ENCODE data around the gene PPCDC.

Gene PPCDC

DNA sequence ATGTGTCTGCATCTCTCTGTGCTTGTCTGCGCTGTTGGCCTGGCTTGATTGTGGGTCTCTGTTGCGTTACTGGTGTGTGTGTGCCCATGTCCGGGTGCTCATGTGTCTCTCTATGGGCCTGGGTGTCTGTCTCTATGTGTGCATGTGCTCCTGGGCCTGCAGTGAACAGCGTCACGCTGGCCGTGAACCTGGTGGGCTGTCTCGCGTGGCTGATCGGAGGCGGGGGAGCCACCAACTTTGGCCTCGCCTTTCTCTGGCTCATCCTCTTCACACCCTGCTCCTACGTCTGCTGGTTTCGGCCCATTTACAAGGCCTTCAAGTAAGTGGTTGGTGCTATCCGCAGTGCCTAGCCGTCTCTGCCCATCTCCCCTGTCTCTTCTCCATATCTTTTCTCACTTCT is 7.0 kb upstream of the PPCDC start:
- DNase-seq (ENCODE audit: low read depth) = no peak

DNA sequence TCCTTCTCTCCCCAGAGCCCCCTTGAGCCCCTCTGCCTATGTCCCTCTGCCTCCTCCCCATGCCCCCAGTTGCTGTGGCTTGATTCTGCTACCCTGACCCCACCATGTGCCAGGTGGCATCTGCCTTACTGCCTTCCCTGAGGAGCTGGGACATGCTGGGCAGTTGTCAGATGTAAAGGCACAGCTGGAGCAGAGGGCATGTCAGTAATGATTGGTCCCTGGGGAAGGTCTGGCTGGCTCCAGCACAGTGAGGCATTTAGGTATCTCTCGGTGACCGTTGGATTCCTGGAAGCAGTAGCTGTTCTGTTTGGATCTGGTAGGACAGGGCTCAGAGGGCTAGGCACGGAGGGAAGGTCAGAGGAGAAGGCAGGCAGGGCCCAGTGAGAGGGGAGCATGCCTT is 3.5 kb upstream of the PPCDC start:
- DNase-seq (ENCODE audit: low read depth) = no peak

DNA sequence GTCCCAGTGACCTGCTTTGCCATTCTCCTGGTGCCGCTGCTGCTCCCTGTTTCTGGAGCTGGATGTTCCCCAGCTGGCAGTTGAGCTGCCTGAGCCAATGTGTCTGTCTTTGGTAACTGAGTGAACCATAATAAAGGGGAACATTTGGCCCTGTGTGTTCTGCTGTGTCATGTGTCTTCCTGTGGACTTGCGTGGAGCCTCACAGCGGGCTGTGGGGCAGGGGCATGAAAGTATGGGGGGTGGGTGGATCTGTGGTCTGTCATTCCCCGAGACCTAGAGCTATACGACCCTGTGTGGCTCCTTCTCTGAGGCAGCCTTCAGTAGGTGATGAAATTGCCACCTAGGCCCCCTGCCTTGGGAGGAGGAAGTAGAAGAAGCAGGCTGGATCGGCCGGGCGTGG is 2.0 kb upstream of the PPCDC start:
- DNase-seq (ENCODE audit: low read depth) = no peak

DNA sequence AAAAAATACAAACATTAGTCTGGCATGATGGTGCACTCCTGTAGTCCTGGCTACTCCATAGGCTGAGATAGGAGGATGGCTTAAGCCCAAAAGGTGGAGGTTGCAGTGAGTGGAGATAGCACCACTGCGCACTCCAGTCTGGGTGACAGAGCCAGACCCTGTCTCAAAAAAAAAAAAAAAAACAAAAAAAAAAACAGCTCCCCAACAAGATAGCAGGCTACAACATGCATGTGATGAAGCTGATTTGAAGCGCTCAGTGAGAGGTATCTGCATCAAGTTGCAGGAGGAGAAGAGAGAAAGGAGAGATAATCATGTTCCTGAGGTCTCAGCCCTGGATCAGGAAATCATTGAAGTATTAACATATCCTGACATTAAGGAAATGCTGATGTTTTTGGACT is 608 bp upstream of the PPCDC start:
- no peak for DNase-seq (ENCODE audit: low read depth)

DNA sequence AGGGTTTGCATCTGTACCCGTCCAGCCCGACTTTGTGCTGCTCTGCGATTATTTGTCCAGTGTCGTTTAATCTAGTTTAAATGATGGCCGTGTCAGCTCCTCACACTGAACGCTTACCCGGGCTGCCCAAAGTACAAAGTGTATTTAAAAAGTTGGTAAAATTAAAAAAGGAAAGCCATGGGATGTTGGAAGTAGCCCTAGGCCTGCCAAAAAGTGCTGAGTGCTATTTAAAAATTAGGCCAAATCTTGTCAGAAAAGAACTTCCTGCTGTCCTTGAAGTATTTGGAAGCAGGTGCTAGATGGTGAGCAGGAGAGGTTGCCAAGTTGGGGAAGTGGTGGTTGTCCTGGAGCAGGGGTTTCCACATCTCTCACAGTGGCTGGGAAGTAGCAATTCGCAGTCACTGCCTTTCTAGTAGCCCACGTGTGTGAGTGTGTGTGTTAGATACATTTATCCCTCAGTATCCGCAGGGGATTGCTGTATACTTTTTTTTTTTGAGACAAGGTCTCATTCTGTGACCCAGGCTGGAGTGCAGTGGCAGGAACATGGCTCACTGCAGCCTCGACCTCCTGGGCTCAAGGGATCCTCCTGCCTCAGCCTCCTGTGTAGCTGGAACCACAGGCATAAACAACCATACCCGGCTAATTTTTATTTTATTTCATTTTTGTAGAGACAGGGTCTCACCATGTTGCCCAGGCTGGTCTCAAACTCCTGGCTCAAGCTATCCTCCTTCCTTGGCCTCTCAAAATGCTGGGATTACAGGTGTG is 664 bp downstream of the PPCDC start:
- DNase-seq (ENCODE audit: low read depth) = no peak

DNA sequence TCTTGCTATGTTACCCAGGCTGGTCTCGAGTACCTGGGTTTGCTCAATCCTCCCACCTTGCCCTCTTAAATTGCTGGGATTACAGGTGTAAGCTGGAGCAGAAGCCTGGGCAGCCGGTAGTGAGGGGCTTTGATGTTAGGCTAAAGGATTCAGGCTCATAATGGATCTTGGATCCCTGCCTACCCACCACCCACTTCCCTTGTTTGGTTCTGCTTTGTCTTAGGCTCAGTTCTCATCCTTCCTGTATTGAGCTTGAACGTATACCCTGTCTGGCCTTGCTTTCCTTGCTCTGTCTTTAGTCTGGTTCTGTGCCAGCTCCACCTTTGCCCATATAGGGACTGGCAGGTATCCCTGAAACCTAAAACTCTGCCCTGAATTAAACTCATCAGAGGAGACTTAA is 1.7 kb downstream of the PPCDC start:
- no peak for DNase-seq (ENCODE audit: low read depth)

DNA sequence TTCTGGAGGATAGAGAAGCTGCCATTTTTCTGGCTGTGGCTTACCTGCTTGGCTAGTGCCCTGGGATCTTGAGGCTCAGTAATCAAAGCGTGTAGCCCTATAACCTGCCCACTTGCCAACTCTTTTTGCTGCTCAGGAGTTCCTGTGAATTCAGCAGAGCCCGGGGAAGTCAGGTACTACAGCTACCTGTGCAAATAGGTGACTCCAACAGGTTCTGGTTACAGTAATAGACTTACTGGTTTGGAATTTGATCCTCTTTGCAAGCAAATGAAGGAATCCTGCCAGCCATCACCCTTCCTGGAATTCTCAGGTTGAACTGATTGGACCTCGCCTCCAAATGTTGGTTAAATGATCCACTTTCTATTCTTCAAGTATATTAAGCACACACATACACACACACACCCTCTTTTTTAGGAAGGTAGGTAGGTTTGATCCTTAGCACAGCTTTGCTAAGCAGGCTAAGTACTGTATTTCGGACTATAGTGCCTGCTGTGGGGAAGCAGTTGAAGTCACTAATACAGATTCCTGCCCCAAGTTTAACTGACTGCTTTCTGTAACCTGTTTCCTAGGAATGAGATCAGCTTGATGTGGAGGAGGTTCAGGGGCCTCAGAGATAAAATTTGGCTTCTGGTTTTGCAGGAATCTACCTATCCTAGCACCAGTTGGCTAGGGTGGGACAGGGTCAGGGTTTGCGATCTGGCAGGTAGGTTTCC is 2.3 kb downstream of the PPCDC start:
- no peak for DNase-seq (ENCODE audit: low read depth)

DNA sequence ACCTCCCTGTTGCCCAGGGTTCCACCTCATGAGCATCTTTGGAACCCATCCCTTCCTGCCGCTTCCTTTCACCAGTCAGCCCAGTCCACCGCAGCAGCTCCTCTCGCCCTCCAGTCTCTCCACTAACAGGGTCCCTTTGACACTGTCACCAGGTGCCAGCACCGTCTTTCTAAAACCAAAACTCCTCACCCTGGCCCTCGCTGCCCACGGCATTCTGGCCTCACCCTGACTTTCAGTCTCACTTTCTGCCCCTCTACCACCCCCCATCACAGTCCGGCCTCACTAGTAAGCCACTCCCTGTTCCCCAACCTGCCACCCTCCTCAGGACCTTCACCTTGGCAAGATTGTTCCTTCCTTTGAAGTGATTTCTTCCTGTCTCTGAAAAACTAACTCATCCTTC is 4.2 kb downstream of the PPCDC start:
- DNase-seq (ENCODE audit: low read depth) = no peak

DNA sequence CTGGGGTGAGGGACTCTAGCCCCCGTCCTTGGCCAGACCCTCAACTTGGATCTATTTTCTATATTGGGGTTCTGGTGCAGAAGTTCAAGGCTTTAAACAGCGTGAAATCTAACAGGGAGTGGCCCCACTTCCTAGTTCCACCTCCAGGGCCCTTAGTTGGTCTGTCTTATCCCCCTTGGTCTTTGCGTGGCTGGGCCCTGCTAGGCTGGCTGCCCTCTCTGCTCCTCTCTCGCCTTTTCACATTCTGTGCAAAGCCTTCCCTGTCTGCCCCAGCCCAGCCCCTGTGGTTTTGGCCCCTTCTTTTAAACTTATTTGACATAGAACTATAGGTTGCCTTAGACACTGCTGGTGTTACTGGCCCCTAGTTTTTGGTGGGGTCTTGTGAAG is 5.6 kb downstream of the PPCDC start:
- DNase-seq (ENCODE audit: low read depth) = no peak

DNA sequence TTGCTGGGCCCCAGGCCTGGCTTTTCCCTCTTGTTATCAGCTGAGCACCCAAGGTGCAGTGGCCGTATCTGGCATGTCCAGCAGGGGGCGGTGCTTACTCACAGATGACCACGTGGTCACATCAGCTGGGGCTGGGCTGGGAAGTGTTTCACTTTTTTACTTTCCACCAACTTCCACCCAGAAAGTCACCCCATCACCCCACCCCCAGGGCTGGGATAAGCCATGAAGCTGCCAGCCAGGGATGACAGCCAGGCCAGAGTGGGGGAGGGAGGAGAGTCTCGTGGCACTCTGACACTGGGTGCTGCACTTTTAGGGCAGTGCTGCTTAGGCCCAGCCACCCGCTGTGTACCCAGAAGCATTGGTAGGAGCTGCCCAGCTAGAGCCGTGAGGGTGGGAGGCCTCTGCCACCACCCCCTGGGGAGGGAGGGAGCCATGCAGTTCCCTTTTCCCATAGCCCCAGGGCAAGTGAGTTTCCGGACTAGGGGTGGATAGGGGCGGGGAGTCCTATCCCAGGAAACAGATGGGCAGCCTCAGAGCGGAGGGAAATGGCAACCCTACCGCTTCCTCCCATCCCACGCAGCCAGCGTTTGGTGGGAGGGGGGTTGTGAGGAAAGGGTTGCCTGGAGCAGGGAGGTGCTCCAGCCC is 6.1 kb downstream of the PPCDC start:
- DNase-seq (ENCODE audit: low read depth) = peak; percentile 75

DNA sequence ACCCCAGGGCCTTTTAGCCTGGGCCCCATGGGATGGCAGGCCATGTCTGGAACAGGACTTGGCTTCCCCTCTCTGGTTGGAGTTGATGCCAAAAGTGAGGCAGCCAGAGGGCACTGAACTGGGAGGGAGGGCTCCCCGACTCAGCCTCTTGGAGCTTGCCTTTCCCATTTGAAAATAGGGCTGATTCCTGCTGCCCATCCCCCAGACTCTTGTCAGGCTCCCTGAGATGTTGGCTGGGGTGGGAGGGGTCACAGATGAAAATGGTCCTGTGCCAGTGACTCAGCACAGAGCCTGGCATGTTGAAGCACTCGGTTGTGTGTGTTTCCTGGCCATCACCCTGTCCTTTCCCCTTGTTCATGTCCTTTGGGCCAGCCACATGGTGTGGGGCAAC is 6.6 kb downstream of the PPCDC start:
- no peak for DNase-seq (ENCODE audit: low read depth)

DNA sequence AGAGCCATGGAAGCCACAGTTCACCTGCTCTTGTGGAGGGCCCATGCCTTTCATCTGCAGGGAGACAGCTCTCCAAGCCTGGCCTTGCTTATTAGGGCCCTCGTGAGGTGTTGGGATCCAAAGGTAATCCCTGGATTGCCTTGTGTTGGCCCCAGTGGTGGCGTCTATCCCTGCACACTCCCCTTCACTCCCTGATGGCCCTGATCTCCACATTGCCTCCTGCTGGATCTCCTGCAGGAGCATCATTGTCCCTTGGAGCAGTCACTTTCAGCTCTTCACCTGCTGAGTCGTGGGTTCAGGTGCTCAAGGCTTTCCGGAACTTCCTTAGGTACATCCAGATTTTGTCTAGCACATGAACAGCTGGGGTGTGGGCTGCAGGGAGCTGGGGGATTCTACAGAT is 7.0 kb downstream of the PPCDC start:
- DNase-seq (ENCODE audit: low read depth) = no peak

DNA sequence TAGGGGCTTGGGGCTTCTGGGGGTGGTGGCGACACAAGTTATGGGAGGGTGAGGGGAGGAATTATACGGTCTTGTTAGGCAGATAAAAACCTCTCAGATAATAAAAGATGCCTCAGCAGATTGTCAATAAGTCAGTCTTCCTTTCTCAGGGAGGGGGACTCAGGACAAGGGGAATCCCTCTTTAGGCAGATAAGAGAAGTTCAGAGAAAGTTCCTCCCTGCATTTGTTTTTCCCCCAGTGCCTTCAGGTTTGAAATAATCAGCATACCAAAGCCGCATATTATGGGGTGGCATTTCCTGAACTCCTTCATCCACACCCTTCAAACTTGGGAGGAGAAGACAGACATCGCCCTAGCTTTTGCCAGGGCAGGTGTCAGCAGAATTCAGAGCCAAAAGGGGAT is 8.5 kb downstream of the PPCDC start:
- no peak for DNase-seq (ENCODE audit: low read depth)

DNA sequence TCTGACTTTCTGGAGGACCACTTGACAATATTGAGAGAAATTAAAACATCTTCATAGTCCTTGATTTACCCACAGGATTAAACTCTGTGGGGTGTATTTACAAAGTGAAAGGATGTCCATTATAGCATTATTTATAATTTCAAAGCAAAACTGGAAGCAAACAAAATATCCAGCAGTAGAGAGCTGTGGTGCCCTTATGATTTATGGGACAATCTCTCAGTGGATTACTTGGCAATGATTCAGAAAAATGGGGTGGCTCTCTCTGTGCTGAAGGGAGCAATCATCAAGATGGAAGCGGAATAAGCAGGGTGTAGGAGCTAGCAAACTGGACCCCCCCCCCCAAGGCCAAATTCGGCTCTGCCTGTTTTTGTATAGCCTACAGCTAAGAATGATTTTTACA is 9.0 kb downstream of the PPCDC start:
- DNase-seq (ENCODE audit: low read depth) = no peak

DNA sequence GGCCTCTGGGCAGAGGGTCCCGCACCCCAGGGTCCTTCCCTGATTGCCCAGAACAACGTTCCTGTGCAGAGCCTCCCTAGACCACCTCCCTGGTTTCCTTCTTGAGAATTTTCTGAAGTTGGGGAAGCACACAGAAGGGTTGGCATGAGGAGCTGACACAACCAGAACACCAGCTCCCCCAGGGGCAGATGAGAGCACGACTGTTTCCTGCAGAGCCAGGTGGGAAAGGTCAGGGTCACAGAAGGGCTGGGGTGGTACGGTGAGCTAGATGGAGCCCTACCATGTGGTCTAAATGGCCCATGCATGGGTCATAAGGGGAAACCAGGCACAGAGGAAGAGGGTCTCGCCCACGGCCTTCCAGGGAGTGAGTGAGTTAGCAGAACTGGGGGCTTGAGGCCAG is 10.4 kb downstream of the PPCDC start:
- no peak for DNase-seq (ENCODE audit: low read depth)

DNA sequence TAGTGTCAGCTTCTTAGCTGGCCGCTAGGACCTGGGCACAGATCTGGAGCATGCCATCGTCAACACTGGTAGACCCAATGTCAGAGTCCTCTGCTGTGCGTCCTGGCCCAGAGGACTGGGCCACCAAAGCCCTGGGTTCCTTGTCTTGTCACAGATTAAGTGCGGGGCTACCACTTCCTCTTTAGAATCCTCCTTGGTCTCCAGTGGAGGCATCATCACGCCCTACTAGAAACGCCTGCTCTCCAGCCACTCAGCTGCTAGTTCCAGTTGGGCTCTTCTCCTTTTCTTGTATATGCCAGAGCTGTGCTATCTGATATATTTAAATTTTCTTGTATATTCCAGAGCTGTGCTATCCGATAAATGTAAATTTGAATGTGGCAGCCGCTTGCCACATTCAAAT is 11.2 kb downstream of the PPCDC start:
- DNase-seq (ENCODE audit: low read depth) = no peak

DNA sequence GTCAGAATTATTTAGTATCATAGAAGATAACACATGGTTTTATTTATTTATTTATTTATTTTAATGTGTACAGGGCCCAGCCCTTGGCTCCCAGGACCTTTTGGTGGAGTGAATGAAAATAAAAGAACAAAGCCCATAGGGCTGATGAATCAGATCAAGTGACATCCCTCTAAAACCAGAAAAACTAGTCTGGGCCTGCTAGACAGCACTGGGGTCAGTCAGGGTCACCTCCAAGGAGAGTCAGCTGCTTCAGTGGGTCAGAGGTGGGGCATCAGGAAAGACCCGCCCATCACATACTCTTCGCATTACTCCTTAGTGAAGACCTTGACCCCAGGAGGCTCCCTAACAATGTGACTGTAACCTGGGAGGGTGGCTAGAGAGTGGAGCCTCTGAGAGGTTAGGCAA is 12.8 kb downstream of the PPCDC start:
- DNase-seq (ENCODE audit: low read depth) = no peak

DNA sequence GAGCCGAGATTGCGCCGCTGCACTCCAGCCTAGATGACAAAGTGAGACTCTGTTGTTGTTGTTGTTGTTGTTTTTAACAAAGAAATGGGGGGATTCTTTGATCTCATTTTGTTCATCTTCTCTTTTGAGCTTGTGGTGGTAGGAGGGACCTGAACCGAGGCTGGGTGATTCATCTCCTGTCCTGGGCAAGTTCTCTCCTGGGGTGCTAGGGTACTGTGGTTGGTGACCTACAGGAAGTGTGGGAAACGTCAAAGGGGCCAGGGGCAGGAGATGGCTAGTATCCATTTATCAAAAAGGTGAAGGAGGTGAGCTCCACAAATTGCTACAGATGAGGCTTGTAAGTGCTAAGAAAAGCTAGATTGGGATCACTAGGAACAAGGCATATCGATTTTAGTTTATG is 14.3 kb downstream of the PPCDC start:
- DNase-seq (ENCODE audit: low read depth) = no peak

DNA sequence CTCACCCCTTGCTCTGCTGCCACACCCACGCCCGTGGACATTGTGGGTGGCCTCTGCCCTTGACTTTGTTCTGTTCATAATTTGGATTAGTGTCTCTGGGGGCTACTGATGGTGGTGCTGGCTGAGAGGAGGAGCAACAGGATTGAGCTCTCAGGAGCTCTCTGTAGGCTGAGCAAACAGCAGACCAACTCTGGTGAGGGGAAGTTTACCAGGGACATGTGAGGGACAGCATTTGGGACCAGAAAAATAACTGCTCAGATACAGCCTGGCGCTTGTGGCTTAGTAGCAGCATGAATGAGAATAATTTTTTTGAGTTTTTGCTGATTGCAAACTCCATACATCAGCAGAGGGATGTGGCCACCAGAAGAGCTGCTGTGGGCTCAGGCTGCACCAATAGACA is 14.8 kb downstream of the PPCDC start:
- no peak for DNase-seq (ENCODE audit: low read depth)

DNA sequence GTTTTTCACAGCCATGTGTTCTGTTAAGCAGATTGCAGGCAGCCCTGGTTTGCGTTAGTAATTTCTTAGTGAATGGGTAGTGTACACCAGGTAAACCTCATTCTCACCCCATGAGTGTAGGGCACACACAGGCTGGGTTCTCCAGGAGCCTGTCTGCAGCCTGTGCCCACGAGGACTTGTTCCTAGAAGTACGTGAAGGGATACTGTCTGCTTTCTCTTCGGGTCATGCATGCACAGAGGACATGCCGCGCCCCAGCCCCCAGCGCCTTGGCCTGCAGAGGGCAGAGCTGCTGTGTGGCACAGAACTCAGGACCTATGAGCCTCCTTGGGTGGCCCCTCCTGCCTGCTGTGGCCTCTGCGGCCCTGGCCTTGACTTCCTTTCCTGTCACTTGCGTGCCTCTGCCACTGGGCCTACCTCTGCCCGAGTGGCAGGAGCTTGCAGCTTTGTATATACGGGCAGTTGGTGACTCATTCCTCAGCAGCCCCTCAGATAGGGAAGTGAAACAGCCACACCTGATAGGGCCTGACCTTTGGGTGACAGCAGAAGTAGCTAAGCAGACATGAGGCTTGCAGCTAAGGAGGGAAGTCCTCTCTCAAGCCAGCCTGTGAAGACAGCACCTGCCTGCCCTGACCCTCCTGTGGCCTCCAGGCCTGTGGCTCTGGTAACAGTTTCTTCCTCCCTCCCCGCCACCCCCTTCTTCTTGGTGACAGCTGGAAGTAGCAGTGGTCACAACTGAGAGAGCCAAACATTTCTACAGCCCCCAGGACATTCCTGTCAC is 19.5 kb downstream of the PPCDC start:
- DNase-seq (ENCODE audit: low read depth) = peak; percentile 27

DNA sequence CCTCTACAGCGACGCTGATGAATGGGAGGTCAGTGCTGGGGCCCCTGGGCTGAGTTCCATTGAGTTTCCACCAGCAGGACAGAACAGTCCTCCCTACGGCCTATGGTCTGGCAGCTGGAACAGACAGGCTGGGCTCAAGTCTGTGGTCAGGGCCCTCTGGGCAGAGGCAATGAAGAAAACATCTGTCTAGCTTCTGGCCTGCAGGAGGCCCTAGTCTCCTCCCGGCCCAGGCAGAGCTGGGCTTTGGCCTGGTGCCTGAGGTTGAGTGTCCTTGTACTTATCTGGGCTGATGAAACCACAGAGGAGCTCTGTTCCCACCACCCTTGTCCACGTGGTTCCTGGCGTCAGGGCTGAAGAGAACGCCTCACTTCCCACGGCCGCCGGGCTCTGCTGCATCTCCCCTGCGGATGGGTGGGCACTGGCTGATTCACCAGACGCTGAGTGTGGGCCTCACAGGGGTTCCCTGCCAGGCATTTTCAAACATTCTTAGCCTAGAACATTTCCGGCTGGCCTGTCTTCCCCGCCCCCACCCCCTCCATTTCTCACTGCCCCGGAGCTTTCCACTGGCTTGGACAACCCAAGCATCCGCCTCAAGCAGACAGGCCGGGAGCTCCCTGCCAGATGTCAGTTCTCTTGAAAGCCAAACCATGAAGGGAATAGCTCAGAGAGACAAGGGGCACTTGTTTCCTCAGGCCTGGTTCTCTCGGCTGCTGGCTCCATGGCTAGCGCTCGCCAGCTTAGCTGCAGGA is 20.3 kb downstream of the PPCDC start:
- DNase-seq (ENCODE audit: low read depth) = no peak

DNA sequence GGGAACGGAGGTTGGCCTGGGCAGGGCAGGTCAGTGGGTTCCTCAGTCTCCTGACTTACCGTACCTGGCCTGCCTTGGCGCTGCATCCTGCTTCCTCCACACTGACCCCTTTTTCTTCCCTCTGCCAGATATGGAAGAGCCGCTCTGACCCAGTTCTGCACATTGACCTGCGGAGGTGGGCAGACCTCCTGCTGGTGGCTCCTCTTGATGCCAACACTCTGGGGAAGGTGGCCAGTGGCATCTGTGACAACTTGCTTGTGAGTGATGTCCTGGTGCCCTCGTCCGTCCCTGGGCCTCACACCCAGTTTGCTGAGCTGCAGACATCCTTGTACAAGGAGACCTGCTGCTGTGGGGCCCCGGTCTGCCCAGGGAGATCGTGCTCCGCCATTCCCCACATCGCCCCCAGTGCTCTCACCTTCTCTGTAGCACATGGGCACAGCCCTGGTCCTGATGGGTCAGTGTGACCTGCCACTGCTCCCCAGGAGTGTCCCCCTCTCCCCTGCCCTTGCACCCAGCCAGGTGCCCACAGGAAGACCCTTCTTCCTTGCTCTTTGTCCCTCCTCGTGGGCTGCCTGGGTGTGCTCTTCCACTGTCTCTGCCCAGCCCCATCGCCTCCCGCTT is 21.0 kb downstream of the PPCDC start:
- no peak for DNase-seq (ENCODE audit: low read depth)

All from activated T-helper 1 cell treated with Interleukin-2 at 50 U/mL for 16 hours (primary cell).